MM.1S (cell line): Measurements from ENCODE around the gene C10orf143.

Experiments
- DNase-seq: peaks from one replicate; pipeline ENCODE4 v3.0.0-alpha.2; 2015
- H2AFZ ChIP-seq: fragments of 300-600 bp; sonication (generic); 2 replicates; pipeline ENCODE4 v1.6.0; 2016; ENCODE audit warnings: antibody characterized with exemption, low read length
- H3F3A ChIP-seq: fragments of 300-600 bp; sonication (generic); 2 replicates; pipeline ENCODE4 v1.6.1; 2016; ENCODE audit warnings: mild to moderate bottlenecking, antibody characterized with exemption, low read length, moderate library complexity, mixed read lengths; ENCODE audit not compliant: insufficient read depth
- H3K27ac ChIP-seq: fragments of 300-600 bp; sonication (generic); 2 replicates; pipeline ENCODE4 v1.5.1; 2016; ENCODE audit warnings: mild to moderate bottlenecking, low read length
- H3K27me3 ChIP-seq: fragments of 300-600 bp; sonication (generic); replicated peaks from 2 replicates; pipeline ENCODE4 v1.6.0; 2016; ENCODE audit warnings: low read length; ENCODE audit not compliant: insufficient read depth
- H3K36me3 ChIP-seq: fragments of 300-600 bp; sonication (generic); replicated peaks from 2 replicates; pipeline ENCODE4 v1.6.1; 2016; ENCODE audit warnings: mild to moderate bottlenecking, low read length, mixed read lengths; ENCODE audit not compliant: insufficient read depth
- H3K4me1 ChIP-seq: fragments of 300-600 bp; sonication (generic); 2 replicates; pipeline ENCODE4 v1.6.1; 2016; ENCODE audit warnings: low read length, mixed read lengths
- H3K4me2 ChIP-seq: fragments of 300-600 bp; sonication (generic); 2 replicates; pipeline ENCODE4 v1.6.0; 2016; ENCODE audit warnings: low read depth, low read length
- H3K4me3 ChIP-seq: fragments of 300-600 bp; sonication (generic); 2 replicates; pipeline ENCODE4 v1.5.1; 2016; ENCODE audit warnings: low read length, mixed read lengths
- H3K79me2 ChIP-seq: fragments of 300-600 bp; sonication (generic); 2 replicates; pipeline ENCODE4 v1.6.1; 2016; ENCODE audit warnings: mixed run types, low read length, mixed read lengths
- H3K9ac ChIP-seq: fragments of 300-600 bp; sonication (generic); 2 replicates; pipeline ENCODE4 v1.6.1; 2016; ENCODE audit warnings: low read length, mixed read lengths
- H3K9me2 ChIP-seq: fragments of 300-600 bp; sonication (generic); replicated peaks from 2 replicates; pipeline ENCODE4 v1.6.1; 2016; ENCODE audit warnings: mild to moderate bottlenecking, low read length, mixed read lengths; ENCODE audit not compliant: insufficient read depth
- H3K9me3 ChIP-seq: fragments of 300-600 bp; sonication (generic); replicated peaks from 2 replicates; pipeline ENCODE4 v1.6.1; 2016; ENCODE audit warnings: mild to moderate bottlenecking, low read length, mixed read lengths; ENCODE audit not compliant: insufficient read depth
- H4K20me1 ChIP-seq: fragments of 300-600 bp; sonication (generic); 2 replicates; pipeline ENCODE4 v1.6.1; 2016; ENCODE audit warnings: mild to moderate bottlenecking, low read length, moderate library complexity, mixed read lengths; ENCODE audit not compliant: insufficient read depth
- CTCF ChIP-seq: fragments of 300-600 bp; sonication (generic); IDR thresholded peaks from 2 replicates; pipeline ENCODE4 v1.5.1; 2016; ENCODE audit warnings: antibody characterized with exemption, low read length, mixed read lengths
- EZH2 ChIP-seq: fragments of 300-600 bp; sonication (generic); optimal IDR thresholded peaks from 2 replicates; pipeline ENCODE3; 2017; ENCODE audit warnings: low read depth, mild to moderate bottlenecking, antibody characterized with exemption, low read length, mixed read lengths
- EZH2phosphoT487 ChIP-seq: fragments of 300-600 bp; sonication (generic); IDR thresholded peaks from 2 replicates; pipeline ENCODE4 v1.6.1; 2018; ENCODE audit warnings: antibody characterized with exemption, low read length

The C10orf143 gene

DNA sequence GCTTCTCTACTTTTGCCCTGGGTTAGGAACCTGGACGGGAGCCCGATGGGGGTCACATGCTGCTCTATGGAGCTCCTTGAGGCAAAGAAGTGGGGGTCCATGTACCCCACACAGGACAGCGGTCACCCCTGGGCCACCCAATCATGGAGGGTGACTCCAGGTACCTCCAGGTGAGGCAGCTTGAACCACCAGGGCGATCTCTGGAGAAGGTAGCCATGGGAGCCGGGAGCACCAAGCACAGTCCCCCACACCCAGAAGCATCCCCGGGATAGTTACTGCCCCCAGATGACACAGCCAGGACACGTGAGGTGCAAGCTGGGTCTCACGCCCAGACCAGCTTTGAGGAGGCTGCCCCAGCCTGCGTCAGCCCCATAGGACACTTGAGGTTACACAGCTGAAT, 58.4 kb downstream of the C10orf143 start:
- no peak overlapping the region for H3K27ac ChIP-seq
- H4K20me1 ChIP-seq, result no peaks in the 10 kb centered on the region
- H3F3A ChIP-seq, result no peaks in the 10 kb centered on the region
- no peaks in the 10 kb centered on the region for H3K79me2 ChIP-seq
- H3K4me2 ChIP-seq, result no peak overlapping the region
- no peaks in the 10 kb centered on the region for H3K36me3 ChIP-seq
- H3K27me3 ChIP-seq, result no peaks in the 10 kb centered on the region; the same call in 1 of the 2 replicates
- no peak overlapping the region for H3K9ac ChIP-seq
- no peak for TF ChIP-seq EZH2
- no peak for TF ChIP-seq CTCF
- TF ChIP-seq EZH2phosphoT487, result no peak
- H3K9me3 ChIP-seq, result no peaks in the 10 kb centered on the region
- no peaks in the 10 kb centered on the region for H3K9me2 ChIP-seq
- no peak for DNase-seq
- no peak overlapping the region for H3K4me3 ChIP-seq
- H2AFZ ChIP-seq, result no peak overlapping the region
- no peaks in the 10 kb centered on the region for H3K4me1 ChIP-seq

GRCh38 chr10:130050721-130051120, 59.9 kb downstream of the C10orf143 start:
- no peak for DNase-seq
- Histone ChIP-seq H3K27me3 (no peaks in the 10 kb centered on the region; the same call in 1 of the 2 replicates), H3K79me2 (no peaks in the 10 kb centered on the region), H2AFZ (no peak overlapping the region), H3K36me3 (no peaks in the 10 kb centered on the region), H4K20me1 (no peaks in the 10 kb centered on the region), H3K27ac (no peak overlapping the region), H3K9me2 (no peaks in the 10 kb centered on the region), H3K4me3 (no peak overlapping the region), H3K9me3 (no peaks in the 10 kb centered on the region), H3K9ac (no peak overlapping the region), H3F3A (no peaks in the 10 kb centered on the region), H3K4me1 (no peaks in the 10 kb centered on the region), H3K4me2 (no peak overlapping the region)
- no peak for TF ChIP-seq EZH2
- no peak for TF ChIP-seq CTCF
- TF ChIP-seq EZH2phosphoT487, result no peak

DNA sequence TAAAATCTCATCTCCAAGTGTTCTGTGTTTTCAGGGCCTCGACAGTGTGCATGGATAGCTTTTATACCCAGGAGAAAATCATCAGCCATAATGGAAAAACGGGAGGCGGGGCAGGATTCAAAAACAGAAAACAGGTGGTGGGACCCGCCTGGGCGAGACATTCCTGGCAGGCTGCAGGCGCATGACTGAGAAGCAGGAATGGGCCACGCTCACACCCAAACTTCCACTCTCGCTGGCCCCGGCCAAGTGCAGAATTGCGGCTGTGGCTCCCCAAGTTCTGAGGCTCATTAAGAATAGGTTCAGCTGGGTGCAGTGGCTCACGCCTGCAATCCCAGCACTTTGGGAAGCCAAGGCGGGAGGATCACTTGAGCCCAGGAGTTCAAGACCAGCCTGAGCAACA, 60.6 kb downstream of the C10orf143 start:
- Histone ChIP-seq H3K9me2 (no peaks in the 10 kb centered on the region), H3K4me3 (no peak overlapping the region), H4K20me1 (no peaks in the 10 kb centered on the region), H2AFZ (no peak overlapping the region), H3K4me1 (no peaks in the 10 kb centered on the region), H3K27ac (no peak overlapping the region), H3F3A (no peaks in the 10 kb centered on the region), H3K9me3 (no peaks in the 10 kb centered on the region), H3K79me2 (no peaks in the 10 kb centered on the region), H3K9ac (no peak overlapping the region), H3K4me2 (no peak overlapping the region), H3K36me3 (no peaks in the 10 kb centered on the region), H3K27me3 (no peaks in the 10 kb centered on the region; the same call in 1 of the 2 replicates)
- no peak for DNase-seq
- TF ChIP-seq EZH2phosphoT487 (no peak), CTCF (no peak), EZH2 (no peak)
